H1 (cell line): ENCODE measurements around the gene KCNJ18.
"Not testable (repeated sequence)": the region's sequence is repeated elsewhere in the genome, so short reads cannot be mapped to it uniquely, and the experiment has no call there.

Experiments
- BRCA1 ChIP-seq: IDR thresholded peaks from 2 replicates; pipeline ENCODE4 v1.6.1; 2012; ENCODE audit warnings: low read depth, low read length, improper control_type of control experiment
- HDAC2 ChIP-seq, 2 experiments: fragments of 300-600 bp in 1 of 2; sonication (generic) in 1 of 2; IDR thresholded peaks; 2 replicates each; pipeline ENCODE4 v1.6.1; 2011 to 2012; ENCODE audit warnings: low read depth in 2 of 2, low read length in 2 of 2, mild to moderate bottlenecking in 2 of 2, moderate library complexity in 2 of 2, borderline replicate concordance in 1 of 2, inconsistent platforms in 1 of 2
- JUND ChIP-seq: IDR thresholded peaks from 2 replicates; pipeline ENCODE4 v1.6.1; 2011; ENCODE audit warnings: mild to moderate bottlenecking, improper control_type of control experiment, low read length
- RFX5 ChIP-seq: IDR thresholded peaks from 2 replicates; pipeline ENCODE4 v1.6.1; 2011; ENCODE audit warnings: low read depth, low read length, improper control_type of control experiment, borderline replicate concordance
- TAF1 ChIP-seq: IDR thresholded peaks from 2 replicates; pipeline ENCODE4 v1.6.1; 2011; ENCODE audit warnings: mild to moderate bottlenecking, low read depth, low read length

DNA sequence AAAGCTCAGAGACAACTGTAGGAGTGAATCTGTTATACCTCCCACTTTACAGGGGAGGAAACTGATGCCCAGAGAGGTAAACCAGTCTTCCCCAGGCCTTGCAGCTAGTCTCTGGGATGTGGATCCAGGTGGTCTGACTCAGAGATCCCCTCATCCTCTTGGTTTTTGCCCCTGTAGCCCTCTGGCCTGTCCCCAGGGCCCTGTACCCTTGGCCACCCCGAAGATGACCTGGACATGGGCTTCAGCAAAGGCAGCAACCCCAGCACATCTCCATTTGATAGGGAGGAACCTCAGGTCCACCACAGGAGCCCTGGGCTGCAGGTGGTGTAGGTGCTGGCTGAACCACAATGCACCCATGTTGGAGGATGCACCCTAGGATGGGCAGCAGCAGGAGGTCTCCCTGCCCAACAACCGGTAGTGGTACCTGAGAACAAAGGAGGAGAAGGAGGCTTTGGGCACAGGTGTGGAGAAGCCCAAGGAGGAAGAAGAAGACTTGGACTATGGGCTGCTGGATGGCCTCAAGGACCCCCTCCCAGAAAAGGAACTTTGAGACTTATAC is 26.3 kb upstream of the KCNJ18 start:
- not testable (repeated sequence) for TF ChIP-seq HDAC2 (IDR thresholded peaks at IDR 0.05; ENCODE audit: borderline replicate concordance in 1 of 2, low read depth in 2 of 2, low read length in 2 of 2); TAF1; JUND; BRCA1; RFX5
